ENCODE measurements around the gene CTNNA1.
"Not testable (repeated sequence)": the region's sequence is repeated elsewhere in the genome, so short reads cannot be mapped to it uniquely, and the experiment has no call there.

The CTNNA1 gene

GRCh38 chr5:138752951-138753793 is at the start of gene CTNNA1:
Gene CTNNA1, plus strand, starts transcription at chr5:138753425. Its CDS starts 28,500 bp downstream, at chr5:138781925.
- peak; percentile 73 for DNase-seq

- not testable (repeated sequence) for DNase-seq
These were observed 49.4 kb upstream of the CTNNA1 start for GRCh38 chr5:138703777-138704176.

GRCh38 chr5:138705007-138705406 is 48.2 kb upstream of the CTNNA1 start:
- no peak for DNase-seq

- no peak for DNase-seq
These were observed 47.7 kb upstream of the CTNNA1 start for GRCh38 chr5:138705567-138705966.

GRCh38 chr5:138706655-138707480 is 46.4 kb upstream of the CTNNA1 start:
- DNase-seq: no peak

GRCh38 chr5:138708791-138709190 is 44.4 kb upstream of the CTNNA1 start:
- DNase-seq: no peak

- no peak for DNase-seq
These were observed 44.0 kb upstream of the CTNNA1 start for GRCh38 chr5:138709202-138709601.

- no peak for DNase-seq
These were observed 42.1 kb upstream of the CTNNA1 start for GRCh38 chr5:138711087-138711486.

- DNase-seq: no peak
These were observed 41.4 kb upstream of the CTNNA1 start for GRCh38 chr5:138711811-138712210.

GRCh38 chr5:138712324-138712723 is 40.9 kb upstream of the CTNNA1 start:
- no peak for DNase-seq

- DNase-seq: no peak
These were observed 40.4 kb upstream of the CTNNA1 start for GRCh38 chr5:138712791-138713190.

GRCh38 chr5:138713247-138713646 is 40.0 kb upstream of the CTNNA1 start:
- no peak for DNase-seq

- DNase-seq: no peak
These were observed 38.5 kb upstream of the CTNNA1 start for GRCh38 chr5:138714694-138715093.

- not testable (repeated sequence) for DNase-seq
These were observed 37.2 kb upstream of the CTNNA1 start for GRCh38 chr5:138715931-138716432.

GRCh38 chr5:138716456-138716924 is 36.7 kb upstream of the CTNNA1 start:
- no peak for DNase-seq

- no peak for DNase-seq
These were observed 35.8 kb upstream of the CTNNA1 start for GRCh38 chr5:138717399-138717798.

GRCh38 chr5:138719811-138720210 is 33.4 kb upstream of the CTNNA1 start:
- no peak for DNase-seq

GRCh38 chr5:138720840-138721239 is 32.4 kb upstream of the CTNNA1 start:
- DNase-seq: no peak

GRCh38 chr5:138721979-138722378 is 31.2 kb upstream of the CTNNA1 start:
- DNase-seq: no peak

- DNase-seq: no peak
These were observed 30.6 kb upstream of the CTNNA1 start for GRCh38 chr5:138722544-138723177.

GRCh38 chr5:138724470-138725146 is 28.6 kb upstream of the CTNNA1 start:
- no peak for DNase-seq

GRCh38 chr5:138725153-138725817 is 27.9 kb upstream of the CTNNA1 start:
- no peak for DNase-seq
